Gastroesophageal sphincter (tissue), 3 donors: ENCODE data around the gene CENPC.

ENCODE experiments used
- EP300 ChIP-seq: sonication (generic); formaldehyde crosslinking; IDR thresholded peaks from one replicate; pipeline ENCODE4 v1.6.1; 2017; ENCODE audit warnings: antibody characterized with exemption, mild to moderate bottlenecking
- POLR2AphosphoS5 ChIP-seq: sonication (generic); formaldehyde crosslinking; IDR thresholded peaks from one replicate; pipeline ENCODE4 v1.6.1; 2017; ENCODE audit warnings: antibody characterized with exemption
- TF ChIP-seq, protein P1 (sequence below), 4 experiments: fragments of 200-600 bp in 2 of 4; fragments of 450-650 bp in 2 of 4; sonication (generic) in 1 of 4; IDR thresholded peaks; one replicate each; pipeline ENCODE4 v1.5.1; 2017 to 2019; ENCODE audit warnings: antibody characterized with exemption in 4 of 4, mild to moderate bottlenecking in 2 of 4, moderate library complexity in 2 of 4

DNA sequence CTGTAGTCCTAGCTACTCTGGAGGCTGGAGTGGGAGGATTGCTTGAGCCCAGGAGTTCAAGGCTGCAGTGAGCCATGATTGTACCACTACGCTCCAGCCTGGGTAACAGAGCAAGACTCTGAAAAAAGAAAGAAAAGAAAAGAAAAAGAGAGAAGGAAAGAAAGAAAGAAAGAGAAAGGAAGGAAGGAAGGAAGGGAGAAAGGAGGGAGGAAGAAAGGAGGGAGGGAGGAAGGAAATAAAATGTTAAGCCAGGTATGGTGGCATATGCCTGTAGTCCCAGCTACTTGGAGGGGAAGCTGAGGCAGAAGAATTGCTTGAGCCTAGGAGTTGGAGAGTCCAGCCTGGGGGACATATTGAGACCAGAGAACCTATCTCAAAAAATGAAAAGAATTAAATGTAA is 25.2 kb upstream of the CENPC start:
- no peak for TF ChIP-seq POLR2AphosphoS5
- TF ChIP-seq, protein P1, sequence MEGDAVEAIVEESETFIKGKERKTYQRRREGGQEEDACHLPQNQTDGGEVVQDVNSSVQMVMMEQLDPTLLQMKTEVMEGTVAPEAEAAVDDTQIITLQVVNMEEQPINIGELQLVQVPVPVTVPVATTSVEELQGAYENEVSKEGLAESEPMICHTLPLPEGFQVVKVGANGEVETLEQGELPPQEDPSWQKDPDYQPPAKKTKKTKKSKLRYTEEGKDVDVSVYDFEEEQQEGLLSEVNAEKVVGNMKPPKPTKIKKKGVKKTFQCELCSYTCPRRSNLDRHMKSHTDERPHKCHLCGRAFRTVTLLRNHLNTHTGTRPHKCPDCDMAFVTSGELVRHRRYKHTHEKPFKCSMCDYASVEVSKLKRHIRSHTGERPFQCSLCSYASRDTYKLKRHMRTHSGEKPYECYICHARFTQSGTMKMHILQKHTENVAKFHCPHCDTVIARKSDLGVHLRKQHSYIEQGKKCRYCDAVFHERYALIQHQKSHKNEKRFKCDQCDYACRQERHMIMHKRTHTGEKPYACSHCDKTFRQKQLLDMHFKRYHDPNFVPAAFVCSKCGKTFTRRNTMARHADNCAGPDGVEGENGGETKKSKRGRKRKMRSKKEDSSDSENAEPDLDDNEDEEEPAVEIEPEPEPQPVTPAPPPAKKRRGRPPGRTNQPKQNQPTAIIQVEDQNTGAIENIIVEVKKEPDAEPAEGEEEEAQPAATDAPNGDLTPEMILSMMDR (IDR thresholded peaks at IDR 0.05), result no peak
- TF ChIP-seq EP300, result no peak
